ENCODE data around the gene PLEKHG2.

GRCh38 chr19:39465956-39466747, 53.7 kb downstream of the PLEKHG2 start:
- no peak for TF ChIP-seq CTCF (IDR thresholded peaks at IDR 0.05)
- no peak for TF ChIP-seq EP300 (IDR thresholded peaks at IDR 0.05)
- no peak for TF ChIP-seq POLR2A (IDR thresholded peaks at IDR 0.05)
